8988T (cell line): Measurements from ENCODE around the gene PALLD.

Experiments used
- DNase-seq: peaks from one replicate; pipeline ENCODE4 v3.0.0; 2011

PALLD gene

DNA sequence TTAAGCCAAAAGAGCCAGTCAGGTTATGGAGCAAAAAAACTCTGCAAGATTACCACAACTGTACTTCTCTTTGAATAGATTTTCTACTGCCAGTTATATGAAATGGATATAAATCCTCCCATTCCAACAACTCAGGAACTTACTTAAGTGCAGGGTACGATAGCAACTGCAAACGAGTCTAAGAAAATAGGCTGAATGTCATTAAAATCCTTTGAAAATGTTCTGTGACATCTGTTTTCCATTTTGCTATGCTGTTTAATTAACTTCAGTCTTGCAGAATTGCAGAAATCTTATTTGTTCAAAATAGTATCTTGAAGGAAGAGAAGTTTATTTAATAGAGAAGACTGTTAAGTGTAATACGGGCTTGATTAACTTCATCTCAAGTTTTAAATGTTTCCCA is 243.8 kb downstream of the PALLD start:
- no peak for DNase-seq

DNA sequence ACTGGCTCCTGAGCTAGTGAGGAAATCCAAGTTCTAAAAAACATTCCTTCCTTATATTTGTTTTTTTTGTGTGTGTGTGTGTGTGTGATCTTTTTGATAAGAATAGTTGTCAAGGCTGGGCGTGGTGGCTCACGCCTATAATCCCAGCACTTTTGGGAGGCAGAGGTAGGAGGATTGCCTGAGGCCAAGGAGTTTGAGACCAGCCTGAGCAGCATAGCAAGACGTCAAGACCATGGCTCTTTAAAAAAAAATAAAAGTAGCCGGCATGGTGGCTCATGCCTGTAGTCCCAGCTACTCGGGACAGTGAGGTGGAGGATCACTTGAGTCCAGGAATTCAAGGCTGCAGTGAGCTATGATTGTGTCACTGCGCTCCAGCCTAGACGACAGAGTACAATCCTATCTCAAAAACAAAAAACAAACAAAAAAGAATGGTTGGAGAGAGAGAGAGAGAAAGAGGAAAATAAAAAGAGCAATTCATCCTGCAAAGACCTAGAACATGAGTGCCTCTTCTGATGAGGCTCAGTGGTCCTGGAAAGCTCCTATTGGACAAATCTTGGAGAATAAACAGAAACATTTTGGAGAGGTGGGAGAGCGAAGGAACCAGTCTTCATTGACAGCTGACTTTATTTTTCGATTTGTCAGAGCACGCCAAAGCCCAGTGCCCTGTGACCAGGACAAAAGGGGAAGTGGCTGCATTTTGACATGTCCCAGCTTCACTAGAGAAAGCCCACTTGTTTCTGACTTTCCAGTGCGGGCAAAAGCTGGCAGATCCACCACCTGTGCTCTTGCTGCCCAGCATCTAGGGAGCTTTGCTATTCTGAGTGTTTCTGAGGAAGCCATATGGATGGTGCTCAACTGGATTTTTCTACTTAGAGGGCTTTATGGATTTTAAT is 244.7 kb downstream of the PALLD start:
- DNase-seq, result no peak

DNA sequence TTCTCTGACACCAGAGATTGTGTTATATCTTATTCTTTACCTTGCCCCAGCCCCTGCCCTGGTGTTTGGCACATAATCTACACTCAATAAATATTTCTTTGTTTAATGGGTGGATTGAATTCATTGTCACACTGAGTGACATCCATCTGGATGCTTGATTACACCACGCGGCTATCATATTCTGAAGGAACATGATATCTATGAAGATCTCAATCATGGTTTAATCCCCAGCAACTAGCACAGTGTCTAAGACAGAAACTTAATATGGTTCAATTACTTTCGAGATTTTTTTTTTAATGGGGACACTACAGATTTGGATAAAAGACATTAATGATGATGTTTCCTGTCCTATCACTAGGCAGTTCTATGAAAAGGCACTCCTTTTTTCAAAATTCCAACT is 246.3 kb downstream of the PALLD start:
- DNase-seq, result no peak

DNA sequence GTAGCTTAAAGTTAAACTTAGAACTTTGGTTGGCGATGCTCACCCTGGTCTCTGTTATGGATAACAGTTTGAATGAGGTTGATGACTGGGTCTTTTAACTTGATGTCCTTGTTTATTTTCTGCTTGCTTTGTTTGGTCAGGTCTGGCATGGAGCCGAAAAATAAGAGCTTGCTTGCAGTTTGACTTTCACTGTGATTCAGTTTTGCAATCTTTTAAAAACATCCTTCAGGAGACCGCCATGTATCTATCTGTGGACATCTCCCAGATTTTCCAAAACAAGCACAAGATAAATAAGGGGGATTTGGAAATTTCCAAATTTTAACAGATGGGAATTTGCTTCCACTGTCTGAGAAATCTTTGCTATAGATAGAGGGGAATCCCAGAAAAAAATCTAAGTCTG is 246.7 kb downstream of the PALLD start:
- DNase-seq, result no peak

DNA sequence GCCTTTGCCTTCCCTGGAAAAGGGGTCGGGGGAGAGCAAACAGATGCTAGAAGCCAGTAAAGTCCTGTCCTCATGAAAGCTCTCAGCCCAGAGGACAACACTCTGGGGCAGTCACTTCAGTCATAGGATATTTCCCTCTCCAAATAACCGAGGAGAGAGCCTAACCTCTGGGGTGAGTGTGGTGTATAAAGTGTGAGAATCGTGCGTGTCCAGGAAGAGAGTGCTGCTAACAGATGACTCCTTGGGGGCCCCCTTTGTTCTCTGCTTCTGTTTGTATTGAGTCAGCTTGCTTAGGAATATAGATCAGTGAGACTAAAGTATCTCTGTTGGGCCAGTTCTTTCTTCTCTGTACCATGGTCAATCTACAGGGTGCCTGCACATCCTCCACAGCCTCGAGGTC is 247.2 kb downstream of the PALLD start:
- DNase-seq, result no peak

DNA sequence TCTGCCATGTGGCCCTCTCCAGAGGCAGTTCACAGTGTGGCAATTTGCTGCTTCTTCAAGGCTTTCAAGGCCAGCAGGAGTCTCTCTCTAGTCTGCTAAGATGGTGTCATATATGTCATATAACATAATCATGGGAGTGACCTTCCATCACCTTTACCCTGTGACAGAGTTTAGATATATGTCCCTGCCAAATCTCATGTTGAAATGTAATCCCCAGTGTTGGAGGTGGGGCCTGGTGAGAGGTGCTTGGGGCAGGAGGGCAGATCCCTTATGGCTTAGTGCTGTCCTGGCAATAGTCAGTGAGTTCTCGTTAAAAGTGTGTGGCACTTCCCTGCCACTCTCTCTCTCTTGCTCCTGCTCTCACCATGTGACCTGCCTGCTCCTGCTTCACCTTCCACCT is 252.0 kb downstream of the PALLD start:
- no peak for DNase-seq

DNA sequence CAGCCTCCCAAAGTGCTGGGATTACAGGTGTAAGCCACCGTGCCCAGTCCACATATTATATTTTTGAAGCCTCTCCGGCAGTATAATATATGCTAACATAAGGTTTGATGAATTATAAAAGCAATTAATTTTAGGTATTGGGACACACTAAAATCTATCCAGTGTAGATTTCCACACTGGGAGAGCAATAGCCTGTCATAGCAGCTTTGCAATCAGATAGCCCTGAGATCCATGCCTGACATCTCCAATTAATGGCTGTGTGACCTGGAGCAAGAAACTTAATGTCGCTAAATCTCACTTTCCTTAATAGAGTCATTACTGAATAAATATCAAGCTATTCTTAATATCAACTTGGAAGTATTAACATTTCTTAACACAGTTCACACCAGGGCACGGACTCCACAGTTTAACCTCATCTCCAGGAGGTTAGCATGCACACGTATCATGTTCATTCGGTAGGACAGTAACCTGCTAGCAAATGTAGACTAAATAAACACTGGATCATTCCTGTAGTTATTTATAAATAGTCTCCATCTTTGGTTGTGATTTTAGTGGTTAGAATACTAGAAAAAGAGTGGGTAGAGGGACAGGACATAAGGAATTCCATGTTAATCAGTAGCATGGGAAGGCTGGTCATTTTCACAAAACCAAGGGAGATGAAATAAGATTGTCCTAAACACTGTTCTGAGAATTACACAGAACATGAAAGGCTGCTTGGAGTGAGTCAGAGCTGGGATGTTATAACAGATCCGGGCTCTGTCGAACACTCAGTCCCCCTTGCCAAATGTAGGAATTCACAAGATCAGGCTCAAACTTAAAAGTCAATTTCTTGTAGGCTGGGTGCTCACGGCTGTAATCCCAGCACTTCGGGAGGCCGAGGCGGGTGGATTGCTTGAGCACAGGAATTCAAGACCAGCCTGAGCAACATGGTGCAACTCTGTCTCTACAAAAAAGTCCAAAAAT is 254.7 kb downstream of the PALLD start:
- no peak for DNase-seq

DNA sequence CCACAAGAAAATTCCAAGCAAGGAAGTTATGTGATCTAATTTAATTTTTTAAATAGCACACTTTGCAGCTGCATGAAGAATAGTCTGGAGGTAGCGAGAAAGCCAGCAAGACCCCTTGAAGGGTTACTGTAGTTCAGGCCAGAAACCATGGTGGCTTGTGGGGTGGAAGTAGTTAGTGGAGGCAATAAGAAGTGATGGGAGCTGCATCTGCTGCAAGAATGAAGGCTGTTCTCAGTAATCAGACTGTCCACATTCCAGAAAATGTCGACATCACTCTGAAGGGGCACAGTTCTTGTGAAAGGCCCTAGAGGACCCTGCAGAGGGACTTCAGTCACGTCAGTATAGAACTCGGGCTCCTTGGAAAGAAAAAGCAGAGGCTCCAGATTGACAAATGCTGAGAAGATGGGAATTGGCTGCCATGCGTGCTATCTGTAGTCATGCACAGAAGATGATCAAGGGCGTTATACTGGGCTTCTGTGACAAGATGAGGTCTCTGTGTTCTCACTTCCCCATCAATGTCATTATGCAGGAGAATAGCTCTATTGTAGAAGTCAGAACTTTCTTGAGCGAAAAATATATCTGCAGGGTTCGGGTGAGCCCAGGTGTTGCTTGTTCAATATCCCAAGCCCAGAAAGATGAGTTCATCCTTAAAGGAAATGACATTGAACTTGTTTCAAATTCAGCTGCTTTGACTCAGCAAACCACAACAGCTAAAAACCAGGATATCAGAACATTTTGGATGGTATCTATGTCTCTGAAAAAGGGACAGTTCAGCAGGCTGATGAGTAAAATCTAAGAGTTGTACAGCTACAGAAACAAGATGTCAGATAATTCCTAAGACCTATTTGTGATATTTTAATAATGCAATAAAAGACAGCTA is 259.0 kb downstream of the PALLD start:
- no peak for DNase-seq

DNA sequence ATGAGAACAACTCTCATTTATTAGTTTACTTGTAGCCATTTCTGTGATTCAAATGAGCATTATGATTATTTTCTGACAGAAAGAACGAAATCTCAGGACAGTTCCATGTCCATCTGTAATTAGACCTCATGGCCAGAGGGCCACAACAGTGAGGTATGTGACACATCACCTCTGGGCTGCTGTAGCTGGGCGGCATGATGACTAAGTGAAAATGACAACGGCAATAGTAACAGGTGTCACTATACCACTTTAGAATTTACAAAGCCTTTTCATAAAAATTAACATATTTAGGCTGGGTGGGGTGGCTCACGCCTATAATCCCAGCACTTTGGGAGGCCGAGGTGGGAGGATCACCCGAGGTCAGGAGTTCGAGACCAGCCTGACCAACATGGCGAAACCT is 260.6 kb downstream of the PALLD start:
- DNase-seq, result no peak

DNA sequence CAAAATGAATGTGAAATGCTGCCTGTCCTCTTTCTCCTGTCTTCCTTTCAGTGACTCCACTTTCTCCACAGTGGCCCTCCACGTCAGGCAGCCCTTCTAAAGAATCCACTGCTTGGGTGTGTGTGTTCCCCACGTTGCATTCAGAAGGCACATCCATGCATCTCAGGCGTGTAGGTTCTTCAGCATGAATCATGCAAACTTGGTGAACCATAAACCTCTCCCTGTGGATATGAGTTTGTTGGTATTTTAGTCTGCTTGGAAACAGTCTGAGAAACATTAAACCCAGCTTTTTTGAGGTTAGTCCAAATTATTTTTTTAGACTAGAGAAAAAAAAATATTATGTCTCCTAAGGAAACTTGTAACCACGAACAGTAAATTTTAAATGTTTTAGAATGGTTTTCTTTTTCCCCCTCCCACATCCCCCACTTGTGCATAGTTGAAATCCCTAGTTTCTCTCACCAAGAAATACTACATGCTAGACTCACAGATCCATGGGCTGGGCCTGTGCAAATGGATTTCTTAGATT is 261.6 kb downstream of the PALLD start:
- DNase-seq, result no peak

DNA sequence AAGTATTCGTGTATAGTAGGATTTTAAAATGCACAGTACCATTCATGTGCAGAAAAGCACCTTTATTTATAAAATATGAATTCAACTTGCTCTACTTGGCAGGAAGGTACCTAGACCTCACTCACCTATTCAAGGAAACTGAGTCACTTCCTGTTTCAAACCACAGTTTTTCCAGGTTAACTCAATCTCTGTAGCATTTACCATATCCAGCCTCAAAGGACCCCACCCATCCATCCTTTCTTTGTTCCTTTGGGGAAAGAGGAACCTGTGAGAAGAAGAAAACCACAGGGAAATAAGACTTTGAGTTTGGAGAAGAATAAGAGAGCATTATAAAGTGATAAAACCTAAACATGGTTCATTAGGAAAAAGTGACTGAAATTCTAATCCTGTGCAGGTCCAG is 262.5 kb downstream of the PALLD start:
- DNase-seq, result no peak

DNA sequence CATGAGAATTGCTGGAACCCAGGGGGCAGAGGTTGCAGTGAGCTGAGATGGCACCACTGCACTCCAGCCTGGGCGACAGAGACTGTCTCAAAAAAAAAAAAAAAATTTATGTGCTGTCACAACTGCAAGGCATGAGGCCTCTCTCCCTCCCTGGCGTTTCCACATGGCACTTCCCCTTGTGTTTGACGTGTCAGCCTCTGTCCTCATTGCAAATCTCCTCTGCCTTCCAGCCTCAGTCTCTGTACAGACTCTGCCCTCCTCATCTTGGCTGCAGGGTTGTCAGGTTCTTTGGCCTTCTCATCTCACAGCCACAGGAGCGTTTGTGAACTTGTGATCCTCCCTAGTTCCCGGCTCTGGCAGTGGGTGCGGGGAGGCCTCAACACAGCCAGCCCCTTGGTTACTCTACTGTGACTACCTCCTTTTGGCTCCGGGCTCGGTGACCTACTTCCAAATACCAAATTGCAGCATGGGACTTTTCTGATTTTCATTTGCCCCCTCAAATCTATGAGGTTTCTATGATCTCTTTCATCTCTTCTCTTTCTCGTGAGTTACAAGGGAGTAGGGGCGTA is 263.2 kb downstream of the PALLD start:
- no peak for DNase-seq

DNA sequence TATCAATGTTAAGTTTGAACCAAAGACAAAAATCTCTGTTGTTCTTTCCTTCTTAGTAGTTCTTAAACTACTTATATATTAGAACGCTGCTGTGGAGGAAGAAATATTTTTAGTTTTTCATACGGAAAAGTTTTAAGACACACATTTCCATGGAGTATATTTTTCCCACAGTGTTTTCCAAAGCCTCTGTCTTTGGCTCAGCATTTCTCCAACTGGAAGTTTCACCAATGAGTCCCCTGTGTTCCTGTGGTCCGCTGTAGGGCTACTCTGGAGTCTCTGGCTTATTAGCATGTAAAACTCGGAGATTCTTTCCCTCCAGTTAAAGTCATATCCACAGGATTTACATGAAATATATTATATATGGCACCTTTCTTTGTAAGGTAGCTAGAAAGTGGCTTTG is 264.2 kb downstream of the PALLD start:
- DNase-seq, result no peak

DNA sequence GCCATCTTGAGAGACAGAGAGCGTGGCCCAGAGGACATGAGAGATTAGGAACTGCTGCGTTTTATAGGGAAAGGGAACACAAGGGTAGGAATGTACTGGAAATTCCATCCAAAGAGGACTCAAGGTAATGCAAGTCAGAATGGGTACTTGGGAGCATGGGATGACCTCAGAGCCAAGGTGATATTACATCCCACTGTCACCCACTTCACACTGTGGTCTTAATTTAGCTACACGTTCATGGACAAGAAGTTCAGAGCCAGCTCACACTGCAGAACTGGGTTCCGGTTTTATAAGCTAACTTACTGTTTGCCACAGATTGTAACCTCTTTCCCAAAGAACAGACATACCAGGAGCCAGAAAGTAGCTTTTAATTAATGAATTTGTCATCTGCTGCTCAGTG is 268.5 kb downstream of the PALLD start:
- DNase-seq, result no peak

DNA sequence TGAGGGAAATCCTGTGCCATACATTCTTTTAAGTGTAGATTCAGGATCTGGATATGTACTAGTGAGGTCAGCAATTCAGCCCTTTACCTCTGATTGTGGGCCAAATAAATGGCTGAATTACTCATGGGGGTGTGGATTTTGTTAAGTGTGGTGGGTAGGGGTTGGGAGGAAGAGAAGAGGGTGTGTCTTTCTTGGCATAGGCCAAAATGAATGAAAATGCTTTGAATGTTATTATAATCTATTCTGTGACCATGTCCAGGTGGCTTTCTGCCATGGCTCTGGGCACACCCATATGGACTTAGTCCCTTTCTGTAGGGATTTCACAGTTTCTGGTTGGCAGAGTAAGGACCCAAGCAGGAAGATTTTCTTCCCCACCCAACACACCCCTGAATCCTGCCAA is 268.9 kb downstream of the PALLD start:
- no peak for DNase-seq

DNA sequence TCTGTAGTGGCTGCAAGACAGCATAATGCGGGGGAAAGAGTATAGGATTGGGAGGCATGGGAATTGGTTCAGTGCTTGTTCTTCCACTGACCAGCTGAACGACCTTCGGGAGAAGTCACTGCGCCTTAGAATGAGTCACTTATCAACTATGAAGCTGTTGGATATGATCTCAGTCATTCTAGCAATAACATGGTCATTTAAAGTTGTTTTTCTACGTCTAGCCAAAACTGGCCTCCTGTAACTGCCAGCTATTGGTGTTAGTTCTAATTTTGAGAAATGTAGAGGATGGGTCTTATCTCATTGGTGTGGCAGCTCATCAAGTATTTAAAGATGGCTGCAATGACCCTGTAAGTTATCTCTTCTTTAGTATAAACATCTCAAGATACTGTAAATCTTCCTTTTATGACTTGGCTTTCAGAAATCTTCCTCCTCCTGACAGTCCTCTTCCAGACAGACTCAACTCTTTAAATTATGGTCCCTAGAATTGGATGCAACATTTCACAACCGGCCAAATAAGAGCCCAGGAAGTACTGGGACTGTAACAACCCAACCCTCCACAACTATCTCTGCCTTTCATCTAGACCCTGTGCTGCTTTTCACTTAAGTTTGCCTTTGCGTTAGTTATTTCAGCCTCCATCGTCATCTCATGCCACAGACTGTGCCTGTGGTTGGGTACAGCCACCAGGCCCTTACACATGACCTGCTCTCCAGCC is 269.9 kb downstream of the PALLD start:
- no peak for DNase-seq

DNA sequence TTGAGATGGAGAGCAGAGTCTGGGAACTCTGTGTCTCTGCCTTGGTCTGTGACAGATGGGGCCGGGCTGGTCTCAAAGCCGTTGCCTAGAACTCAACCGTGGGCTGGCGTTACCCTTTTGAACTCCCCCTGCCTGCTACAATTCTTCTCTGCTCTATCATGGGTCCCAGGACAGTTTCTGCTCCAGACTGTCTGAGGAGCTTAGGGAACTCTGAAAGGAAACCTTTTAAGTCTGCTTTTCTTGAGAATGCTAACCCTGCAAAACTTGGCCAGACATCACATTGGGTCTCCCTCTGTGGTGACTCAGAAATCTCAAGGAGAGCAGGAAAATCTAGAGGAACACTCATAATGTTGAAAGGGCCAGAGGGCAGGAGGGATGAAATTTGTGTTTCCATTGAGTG is 272.6 kb downstream of the PALLD start:
- DNase-seq, result no peak

DNA sequence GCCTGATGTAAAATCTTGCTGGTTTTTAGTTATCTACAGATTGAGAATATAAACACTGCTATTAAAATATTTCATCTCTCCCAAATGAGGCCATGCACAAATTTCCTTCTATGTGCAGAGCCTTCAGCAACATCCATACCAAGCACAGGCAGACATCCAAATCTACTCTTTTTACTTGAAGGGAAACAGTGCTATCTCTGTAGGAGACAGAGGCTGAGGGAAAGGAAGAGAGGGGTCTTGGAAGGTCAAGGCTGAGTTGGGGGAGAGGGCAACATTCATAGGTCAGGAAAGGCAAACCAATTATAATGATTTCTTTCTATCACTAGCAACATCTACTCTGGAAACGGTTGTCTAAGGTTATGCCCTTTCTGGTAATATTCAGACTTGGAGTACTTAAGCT is 273.0 kb downstream of the PALLD start:
- no peak for DNase-seq

DNA sequence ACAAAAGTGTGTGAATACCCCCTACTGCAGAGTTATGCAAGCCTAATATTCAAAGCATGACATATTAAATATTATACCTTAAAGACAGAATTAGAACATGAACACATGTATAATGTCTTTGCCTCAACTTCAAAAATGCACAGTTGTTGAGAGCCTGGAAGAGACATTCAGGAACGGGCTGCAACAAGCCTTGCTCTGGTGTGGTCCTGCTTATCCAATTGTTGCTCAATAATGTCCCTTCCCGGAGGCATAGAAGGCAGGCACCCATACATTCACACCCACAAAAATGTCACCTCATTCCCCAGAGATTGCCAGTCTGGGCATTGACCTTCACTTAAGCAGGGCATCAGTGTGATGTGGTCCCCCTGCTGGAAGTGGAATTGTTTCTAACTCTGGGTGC is 274.4 kb downstream of the PALLD start:
- DNase-seq, result no peak

DNA sequence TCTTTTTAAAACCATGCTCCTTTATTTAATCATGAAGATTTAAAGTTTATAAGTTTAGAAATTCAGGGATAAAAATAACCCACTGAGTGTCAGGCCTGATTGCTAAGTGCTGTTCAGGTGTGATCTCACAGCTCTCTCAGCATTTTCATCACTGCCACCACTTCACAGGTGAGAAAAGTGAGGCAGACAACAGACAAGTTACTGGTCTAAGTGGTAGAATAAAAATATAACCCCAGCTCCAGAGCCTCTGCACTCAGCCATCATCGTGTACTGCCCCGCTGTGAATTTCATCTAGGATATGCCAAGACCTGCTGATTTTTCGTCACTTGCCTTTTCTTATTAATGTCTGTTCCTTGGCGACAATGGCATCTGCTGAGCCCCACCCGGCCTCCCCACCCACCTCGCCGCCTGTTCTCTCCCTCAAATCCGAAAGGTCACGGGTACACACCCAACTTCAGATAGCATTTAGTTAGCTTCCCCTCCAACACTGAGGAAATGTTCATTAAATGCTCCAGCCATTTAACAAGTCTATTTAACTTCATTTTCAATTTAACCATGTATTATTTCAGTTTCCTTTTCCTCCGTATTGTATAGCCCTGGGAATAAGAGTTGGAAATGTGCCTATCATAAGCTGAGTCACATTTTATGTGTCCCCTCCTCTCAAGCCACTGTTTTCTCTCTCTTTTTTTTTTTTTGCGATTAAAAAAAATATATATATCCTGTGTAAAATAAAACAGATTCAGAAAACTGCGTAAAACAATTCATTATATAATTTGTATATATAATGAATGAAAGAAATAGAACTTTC is 276.7 kb downstream of the PALLD start:
- DNase-seq, result no peak

DNA sequence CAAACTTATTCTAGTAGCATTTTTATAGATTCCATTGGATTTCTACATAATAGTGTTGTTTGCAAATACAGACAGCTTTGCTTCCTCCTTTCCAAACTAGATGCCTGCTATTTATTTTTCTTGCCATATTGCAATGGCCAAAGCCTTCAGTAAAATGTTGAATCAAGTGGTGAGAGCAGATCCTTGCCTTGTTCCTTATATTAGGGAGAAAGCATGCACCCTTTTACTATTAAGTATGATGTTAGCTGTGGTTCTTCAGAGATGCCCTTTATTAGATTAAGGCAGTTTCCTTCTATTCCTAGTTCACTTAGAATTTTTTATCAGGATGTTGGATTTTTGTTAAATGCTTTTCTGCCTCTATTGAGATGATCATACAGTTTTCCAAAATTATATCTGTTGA is 279.5 kb downstream of the PALLD start:
- no peak for DNase-seq
